Right atrium auricular region (tissue), 2 donors: ENCODE measurements around the gene CNPY1. TPM values are rescaled to one million over a fixed set of nuclear protein-coding genes. Genes with fewer than 3 reads are reported as not detected.

ENCODE experiments used
- DNase-seq: peaks from one replicate; pipeline ENCODE4 v3.0.0-alpha.2; 2019; ENCODE audit warnings: low spot score
- H3K27ac ChIP-seq, 2 donors: fragments of 200-600 bp; sonication (generic); 1 replicate in 1 of 2; 2 replicates in 1 of 2; pipeline ENCODE4 v1.5.1; 2016 to 2019
- H3K27me3 ChIP-seq, 2 donors: fragments of 200-600 bp; sonication (generic); one replicate each; pipeline versions ENCODE4 v1.5.1 to v1.6.0; 2017 to 2019
- H3K36me3 ChIP-seq: fragments of 200-600 bp; sonication (generic); one replicate; pipeline ENCODE4 v1.5.1; 2016
- H3K4me1 ChIP-seq, 2 donors: fragments of 200-600 bp; sonication (generic); one replicate each; pipeline versions ENCODE4 v1.5.1 to v1.6.0; 2017 to 2019
- H3K4me3 ChIP-seq, 2 donors: fragments of 200-600 bp; sonication (generic); 1 replicate in 1 of 2; 2 replicates in 1 of 2; pipeline ENCODE4 v1.5.1; 2017 to 2019; ENCODE audit warnings: mild to moderate bottlenecking in 1 of 2, moderate library complexity in 1 of 2
- H3K9me3 ChIP-seq, 2 donors: fragments of 200-600 bp; sonication (generic); one replicate each; pipeline ENCODE4 v1.5.1; 2019
- CTCF ChIP-seq, 2 donors: fragments of 200-600 bp; sonication (generic); IDR thresholded peaks; one replicate each; pipeline ENCODE4 v1.5.1; 2019; ENCODE audit warnings: antibody characterized with exemption in 2 of 2
- total RNA-seq, 2 donors: library from RNA; depleted of rRNA; stranded (reverse); fragments of >200 nt; gene quantifications; one replicate each; pipeline ENCODE4 v1.1.0, GENCODE V29; 2016

CNPY1 gene
- total RNA-seq, 2 donors from 2014 or later: not detected

- no peaks in the 10 kb centered on the region for H3K9me3 ChIP-seq
- no peak for TF ChIP-seq CTCF (IDR thresholded peaks at IDR 0.05)
- no peaks in the 10 kb centered on the region for H3K4me1 ChIP-seq
- H3K36me3 ChIP-seq: no peaks in the 10 kb centered on the region
- no peaks in the 10 kb centered on the region for H3K27me3 ChIP-seq
- no peak overlapping the region for H3K4me3 ChIP-seq
- no peak for DNase-seq
- no peak overlapping the region for H3K27ac ChIP-seq
Observed at GRCh38 chr7:155576900-155577508, 30.6 kb upstream of the CNPY1 start.

- no peaks in the 10 kb centered on the region for H3K27me3 ChIP-seq
- no peak for TF ChIP-seq CTCF (IDR thresholded peaks at IDR 0.05)
Observed at GRCh38 chr7:155576416-155576815, 30.1 kb upstream of the CNPY1 start.

GRCh38 chr7:155574556-155575290, 28.4 kb upstream of the CNPY1 start:
- no peaks in the 10 kb centered on the region for H3K36me3 ChIP-seq
- H3K9me3 ChIP-seq: no peaks in the 10 kb centered on the region
- no peak overlapping the region for H3K4me3 ChIP-seq
- H3K4me1 ChIP-seq: no peaks in the 10 kb centered on the region
- H3K27me3 ChIP-seq: no peaks in the 10 kb centered on the region
- H3K27ac ChIP-seq: no peak overlapping the region
- TF ChIP-seq CTCF (IDR thresholded peaks at IDR 0.05): no peak
- DNase-seq: no peak

More at GRCh38 chr7:155576416-155576815, 30.1 kb upstream of the CNPY1 start:
- Histone ChIP-seq H3K36me3 (no peaks in the 10 kb centered on the region), H3K27ac (no peak overlapping the region), H3K9me3 (no peaks in the 10 kb centered on the region), H3K4me1 (no peaks in the 10 kb centered on the region), H3K4me3 (no peak overlapping the region)
- no peak for DNase-seq

- H3K36me3 ChIP-seq: no peaks in the 10 kb centered on the region
- TF ChIP-seq CTCF (IDR thresholded peaks at IDR 0.05): no peak
- H3K27ac ChIP-seq: no peak overlapping the region
- H3K4me1 ChIP-seq: no peaks in the 10 kb centered on the region
- no peak for DNase-seq
- no peak overlapping the region for H3K4me3 ChIP-seq
- H3K27me3 ChIP-seq: no peaks in the 10 kb centered on the region
- H3K9me3 ChIP-seq: no peaks in the 10 kb centered on the region
Observed at GRCh38 chr7:155571581-155572345, 25.4 kb upstream of the CNPY1 start.

GRCh38 chr7:155570991-155571390, 24.6 kb upstream of the CNPY1 start:
- Histone ChIP-seq H3K27ac (no peak overlapping the region), H3K36me3 (no peaks in the 10 kb centered on the region), H3K27me3 (no peaks in the 10 kb centered on the region), H3K4me1 (no peaks in the 10 kb centered on the region), H3K4me3 (no peak overlapping the region), H3K9me3 (no peaks in the 10 kb centered on the region)
- TF ChIP-seq CTCF (IDR thresholded peaks at IDR 0.05): no peak
- DNase-seq: no peak
